ENCODE results near the gene SOCS2.

DNA sequence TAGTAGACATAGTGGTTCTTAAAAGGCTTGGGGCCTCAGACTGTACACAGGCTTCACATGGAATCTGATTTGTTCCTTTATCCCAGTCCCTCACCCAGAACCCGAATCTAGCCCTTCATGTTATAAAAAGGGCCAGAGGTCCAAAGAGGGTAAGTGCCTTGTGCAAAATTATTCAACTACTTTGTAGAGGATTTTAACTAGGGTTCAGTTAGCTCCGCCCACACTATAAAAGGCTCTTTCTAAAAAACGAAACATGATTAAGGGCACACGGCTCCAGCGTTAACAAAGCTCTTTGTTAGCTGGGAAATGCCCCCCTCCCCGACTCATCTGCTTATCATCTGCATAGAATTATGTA is 3.2 kb upstream of the SOCS2 start:
- TF ChIP-seq TAF1 (IDR thresholded peaks at IDR 0.05; ENCODE audit: borderline replicate concordance, low read depth, low read length) = no peak
- no peak for TF ChIP-seq POLR2A (IDR thresholded peaks at IDR 0.05; ENCODE audit: low read depth, low read length)
- TF ChIP-seq POLR2AphosphoS5 (IDR thresholded peaks at IDR 0.05; ENCODE audit: low read depth, low read length) = no peak

Data from GM12892 (cell line).